Islet precursor cell (in vitro differentiated cells): ENCODE measurements around the gene ZNF844.
A peak's percentile ranks its signal among the peaks of the same experiment; 100 is the strongest.
"Not testable (repeated sequence)": the region's sequence is repeated elsewhere in the genome, so short reads cannot be mapped to it uniquely, and the experiment has no call there.

Experiments
- DNase-seq: peaks from one replicate; pipeline ENCODE4 v3.0.0-alpha.2; 2018

ZNF844 gene

DNA sequence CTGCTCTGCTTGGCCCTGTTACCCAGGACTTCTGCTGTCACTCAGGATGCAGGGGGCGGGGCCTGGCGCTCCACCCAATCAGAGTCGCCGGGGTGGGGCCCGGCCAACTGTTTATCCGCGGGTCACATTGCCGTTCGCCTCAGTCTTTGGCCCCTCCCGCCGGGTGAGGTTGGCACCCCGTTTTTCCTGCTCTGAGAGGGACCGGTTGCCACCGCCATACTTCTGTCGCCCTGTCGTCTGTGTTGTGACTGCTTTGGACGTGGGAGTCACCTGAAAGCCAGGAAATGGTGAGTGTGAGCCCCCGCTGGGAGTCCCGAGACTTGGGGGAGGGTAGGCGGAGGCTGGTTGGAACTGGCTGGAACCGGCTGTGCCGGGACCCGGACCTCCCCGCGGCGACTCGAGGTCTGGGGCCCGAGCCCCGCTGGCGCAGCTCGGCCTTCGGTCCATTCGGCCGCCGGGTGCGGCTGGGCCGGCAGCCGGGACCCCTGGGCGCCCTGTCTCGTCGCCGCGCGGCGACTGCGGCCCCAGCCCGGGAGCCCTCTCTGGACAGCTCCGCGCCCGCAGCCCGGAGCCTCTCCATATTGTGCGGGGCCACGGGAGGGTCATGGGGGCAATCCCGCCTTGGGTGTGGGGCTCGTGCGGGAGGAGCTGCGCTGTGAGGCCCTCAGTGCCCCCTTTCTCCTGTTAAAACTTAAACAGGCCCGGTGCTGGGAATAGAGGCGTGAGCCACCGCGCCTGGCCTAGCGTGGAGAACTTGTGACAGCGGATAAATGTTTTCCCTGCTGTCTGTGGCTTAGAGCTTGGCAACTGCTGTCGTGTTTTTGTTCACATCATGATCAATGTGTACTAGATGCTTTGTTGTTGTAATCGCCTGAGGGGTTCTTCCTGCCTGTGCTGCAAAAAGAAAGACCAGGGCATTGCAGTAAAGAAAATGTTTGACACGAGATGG is at the start of gene ZNF844:
Gene ZNF844 (plus strand): TSS at position 142 of the 949 bp plus-strand sequence. CDS start 143 bp downstream, at position 285.
- DNase-seq: peak; percentile 96

- DNase-seq: no peak
Observed at GRCh38 chr19:12015015-12015752, 49.3 kb upstream of the ZNF844 start.

GRCh38 chr19:12015753-12016116 is 48.8 kb upstream of the ZNF844 start:
- no peak for DNase-seq

DNA sequence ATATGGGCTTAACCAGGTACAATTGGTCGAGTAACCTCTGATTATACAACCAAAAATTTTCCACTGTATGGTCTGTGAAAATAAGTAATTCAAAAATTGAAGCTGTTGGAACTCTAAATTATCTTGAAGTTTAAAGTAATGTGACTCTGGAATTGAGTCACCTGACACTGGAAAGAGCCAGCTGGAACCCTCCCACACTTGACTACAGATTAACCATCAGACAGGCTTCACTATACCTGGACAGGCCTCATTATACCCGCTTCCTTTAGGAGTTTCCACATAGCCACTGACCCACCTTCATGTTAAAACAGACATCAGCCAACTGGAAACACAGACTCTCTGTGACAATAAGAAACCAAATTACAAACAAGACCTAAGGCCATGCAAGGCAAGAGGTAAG is 30.3 kb upstream of the ZNF844 start:
- DNase-seq: no peak

GRCh38 chr19:12034620-12035019 is 29.9 kb upstream of the ZNF844 start:
- no peak for DNase-seq

GRCh38 chr19:12035220-12036172 is 29.0 kb upstream of the ZNF844 start, which contains the start of gene ZNF433:
ZNF433 (minus strand) TSS chr19:12035679; CDS start chr19:12035539, 140 bp downstream.
- DNase-seq: peak; percentile 97

DNA sequence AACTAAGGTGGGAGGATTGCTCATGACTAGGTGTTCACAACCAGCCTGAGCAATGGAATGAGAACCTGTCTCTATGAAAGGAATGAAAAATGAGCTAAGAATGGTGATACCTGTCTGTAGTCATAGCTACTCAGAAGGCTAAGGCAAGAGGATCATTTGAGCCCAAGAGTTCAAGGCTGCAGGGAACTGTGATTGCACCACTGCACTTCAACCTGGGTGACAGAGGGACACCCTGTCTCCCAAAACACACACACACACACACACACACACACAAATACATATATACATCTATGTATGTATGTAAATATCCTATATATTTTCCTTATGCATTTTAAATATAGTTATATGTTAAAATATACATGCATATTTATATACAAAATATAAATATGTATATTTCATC is 21.6 kb upstream of the ZNF844 start:
- no peak for DNase-seq

DNA sequence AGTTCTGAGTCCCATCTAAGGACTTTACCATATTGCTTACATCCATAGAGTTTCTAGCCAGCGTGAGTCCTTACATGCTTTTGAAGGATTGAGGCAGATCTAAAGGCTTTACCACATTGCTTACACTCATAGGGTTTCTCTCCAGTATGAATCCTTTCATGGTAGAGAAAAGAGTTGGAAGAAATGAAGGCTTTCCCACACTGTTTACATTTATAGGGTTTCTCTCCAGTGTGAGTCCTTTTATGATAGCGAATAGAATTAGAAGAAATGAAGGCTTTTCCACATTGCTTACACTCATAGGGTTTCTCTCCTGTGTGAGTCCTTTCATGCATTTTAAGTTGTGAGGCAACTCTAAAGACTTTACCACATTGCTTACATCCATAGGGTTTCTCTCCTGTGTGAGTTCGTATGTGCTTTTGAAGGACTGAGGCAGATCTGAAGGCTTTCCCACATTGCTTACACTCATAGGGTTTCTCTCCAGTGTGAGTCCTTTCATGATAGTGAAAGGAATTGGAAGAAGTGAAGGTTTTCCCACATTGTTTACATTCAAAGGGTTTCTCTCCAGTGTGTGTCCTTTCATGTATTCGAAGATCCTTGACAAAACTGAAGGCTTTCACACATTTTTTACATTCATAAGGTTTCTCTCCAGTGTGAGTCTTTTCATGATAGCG is 20.6 kb upstream of the ZNF844 start:
- DNase-seq: no peak

DNA sequence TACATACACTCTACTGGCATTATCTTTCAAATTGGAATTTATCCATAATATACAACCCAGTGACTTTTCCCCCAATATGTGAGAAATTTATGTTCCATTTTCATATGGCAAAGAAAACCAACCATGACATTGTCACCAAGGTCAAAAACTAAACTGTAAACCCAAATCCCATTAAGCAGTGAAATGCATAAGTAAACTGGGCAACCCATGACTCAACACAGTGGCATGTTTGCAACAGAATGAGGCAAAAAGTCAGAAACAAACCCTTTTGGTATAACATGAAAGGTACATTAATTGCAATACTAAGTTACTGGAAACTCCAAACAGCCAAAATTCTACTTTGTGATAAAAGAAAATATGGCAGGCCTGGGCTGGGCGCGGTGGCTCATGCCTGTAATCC is 16.7 kb upstream of the ZNF844 start:
- no peak for DNase-seq

- DNase-seq: no peak
Observed at GRCh38 chr19:12052091-12052496, 12.4 kb upstream of the ZNF844 start.

GRCh38 chr19:12052497-12053169 is 11.9 kb upstream of the ZNF844 start, which contains the start of gene ZNF878:
ZNF878 (minus strand) TSS chr19:12052961; CDS start chr19:12052801, 160 bp downstream.
- DNase-seq: peak; percentile 98

- peak; percentile 54 for DNase-seq
Observed at GRCh38 chr19:12055784-12056183, 8.7 kb upstream of the ZNF844 start.

DNA sequence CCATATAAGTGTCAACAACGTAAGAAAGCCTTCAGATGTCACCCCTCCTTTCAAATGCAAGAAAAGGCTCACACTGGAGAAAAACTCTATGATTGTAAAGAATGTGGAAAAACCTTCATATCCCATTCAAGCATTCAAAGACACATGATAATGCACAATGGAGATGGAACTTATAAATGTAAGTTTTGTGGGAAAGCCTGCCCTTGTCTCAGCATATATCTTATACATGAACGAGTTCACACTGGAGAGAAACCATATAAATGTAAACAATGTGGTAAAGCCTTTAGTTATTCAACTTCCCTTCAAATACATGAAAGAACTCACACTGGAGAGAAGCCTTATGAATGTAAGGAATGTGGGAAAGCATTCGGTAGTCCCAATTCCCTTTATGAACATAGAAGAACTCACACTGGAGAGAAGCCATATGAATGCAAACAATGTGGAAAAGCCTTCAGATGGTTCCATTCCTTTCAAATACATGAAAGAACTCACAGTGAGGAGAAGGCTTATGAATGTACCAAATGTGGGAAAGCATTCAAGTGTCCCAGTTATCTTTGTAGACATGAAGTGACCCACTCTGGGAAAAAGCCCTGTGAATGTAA is 11.1 kb downstream of the ZNF844 start:
- no peak for DNase-seq

DNA sequence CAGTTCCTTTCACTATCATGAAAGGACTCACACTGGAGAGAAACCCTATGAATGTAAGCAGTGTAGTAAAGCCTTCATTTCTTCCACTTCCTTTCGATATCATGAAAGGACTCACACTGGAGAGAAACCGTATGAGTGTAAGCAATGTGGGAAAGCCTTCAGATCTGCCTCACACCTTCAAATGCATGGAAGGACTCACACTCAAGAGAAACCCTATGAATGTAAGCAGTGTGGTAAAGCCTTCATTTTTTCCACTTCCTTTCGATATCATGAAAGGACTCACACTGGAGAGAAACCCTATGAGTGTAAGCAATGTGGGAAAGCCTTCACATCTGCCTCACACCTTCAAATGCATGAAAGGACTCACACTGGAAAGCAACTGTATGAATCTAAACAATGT is 11.8 kb downstream of the ZNF844 start:
- DNase-seq: not testable (repeated sequence)

GRCh38 chr19:12077375-12077774 is 12.8 kb downstream of the ZNF844 start:
- no peak for DNase-seq

DNA sequence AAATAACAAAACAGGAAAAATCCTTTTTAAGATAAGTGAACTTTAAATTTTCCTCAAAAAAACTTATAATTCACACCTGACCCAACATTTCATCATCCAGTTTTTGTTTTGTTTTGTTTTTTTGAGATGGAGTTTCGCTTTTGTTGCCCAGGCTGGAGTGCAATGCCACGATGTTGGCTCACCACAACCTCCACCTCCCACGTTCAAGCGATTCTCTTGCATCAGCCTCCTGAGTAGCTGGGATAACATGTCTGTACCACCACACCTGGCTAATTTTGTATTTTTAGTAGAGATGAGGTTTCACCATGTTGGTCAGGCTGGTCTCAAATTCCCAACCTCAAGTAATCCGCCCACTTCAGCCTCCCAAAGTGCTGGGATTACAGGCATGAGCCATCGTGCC is 18.8 kb downstream of the ZNF844 start:
- not testable (repeated sequence) for DNase-seq

- DNase-seq: no peak
Observed at GRCh38 chr19:12085074-12085818, 20.7 kb downstream of the ZNF844 start.

DNA sequence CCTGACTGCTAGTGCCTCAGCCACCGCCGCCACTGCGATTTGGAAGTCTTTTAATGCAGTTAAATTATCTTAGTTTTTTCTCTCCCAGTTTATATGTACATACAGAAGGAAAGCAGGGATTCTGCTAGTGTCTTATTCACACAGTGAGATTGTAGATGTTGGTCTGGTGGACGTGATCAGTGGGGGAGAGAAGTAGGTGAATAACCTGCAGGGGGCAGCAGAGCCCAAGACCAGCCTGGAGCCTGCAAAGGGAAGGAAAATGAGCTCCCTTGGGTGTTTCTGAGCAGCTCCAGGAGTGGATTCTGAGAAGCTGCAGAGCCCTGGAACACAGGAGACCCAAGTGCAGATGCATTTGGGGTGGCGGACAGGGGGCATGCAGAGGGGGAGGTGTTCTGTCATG is 26.3 kb downstream of the ZNF844 start:
- peak; percentile 55 for DNase-seq

DNA sequence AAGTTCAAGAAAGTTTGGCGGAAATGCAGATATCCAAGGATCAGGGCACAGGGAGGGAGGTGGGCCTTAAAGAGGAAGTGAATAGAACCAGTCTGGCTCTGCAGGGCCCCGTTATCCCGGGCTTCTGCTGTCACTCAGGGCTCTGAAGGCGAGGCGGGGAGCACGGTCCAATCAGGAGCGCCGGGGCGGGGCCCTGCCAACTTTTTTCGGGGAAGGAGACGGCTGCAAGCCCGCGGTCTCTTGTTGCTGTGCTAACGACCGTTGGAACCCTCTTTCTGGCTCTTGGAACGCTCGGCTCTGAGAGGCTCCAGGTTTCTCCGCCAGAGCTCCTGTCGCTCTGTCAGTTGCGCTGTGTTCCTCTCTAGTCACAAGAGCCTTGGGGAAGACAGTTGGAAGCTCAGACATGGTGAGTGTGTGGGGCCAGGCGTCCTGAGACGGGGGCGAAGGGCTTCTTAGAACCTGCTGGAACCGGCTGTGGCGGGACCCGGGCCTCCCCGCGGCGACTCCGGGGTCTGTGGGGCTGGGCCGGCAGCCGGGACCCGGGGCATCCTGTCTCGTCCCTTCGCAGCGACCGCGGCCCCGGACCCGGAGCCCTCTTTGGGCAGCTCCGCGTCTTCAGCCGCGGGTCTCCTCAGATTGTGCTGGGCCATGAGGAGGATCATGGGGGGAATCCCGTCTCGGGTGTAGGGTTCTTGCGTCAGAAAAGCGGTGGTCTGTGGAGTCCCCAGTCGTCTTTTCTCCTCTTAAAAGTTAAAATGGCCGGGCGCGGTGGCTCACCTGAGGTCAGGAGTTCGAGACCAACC is 27.7 kb downstream of the ZNF844 start:
- DNase-seq: peak; percentile 94
